Epithelial cell of proximal tubule (primary cell): Measurements from ENCODE around the gene RNU1-4. TPM values are rescaled to one million over a fixed set of nuclear protein-coding genes. Genes with fewer than 3 reads are reported as not detected.
"Not testable (repeated sequence)": the region's sequence is repeated elsewhere in the genome, so short reads cannot be mapped to it uniquely, and the experiment has no call there.

Source experiments
- DNase-seq: peaks from one replicate; pipeline ENCODE4 v3.0.0-alpha.2; 2011; ENCODE audit warnings: low read depth
- H3K4me3 ChIP-seq: 2 replicates; pipeline ENCODE4 v1.5.1; 2011; ENCODE audit warnings: low read depth, mild to moderate bottlenecking, low read length
- CTCF ChIP-seq: conservative IDR thresholded peaks from 2 replicates; pipeline ENCODE4 v1.5.1; 2012; ENCODE audit warnings: low read depth, mild to moderate bottlenecking, low read length
- total RNA-seq: library from RNA; depleted of rRNA; stranded (reverse); fragments of >200 nt; gene quantifications from 2 replicates; pipeline ENCODE4 v1.2.3, GENCODE V29; 2015

RNU1-4 gene
- total RNA-seq, 1 donor from 2014 or later: under 0.01 TPM

DNA sequence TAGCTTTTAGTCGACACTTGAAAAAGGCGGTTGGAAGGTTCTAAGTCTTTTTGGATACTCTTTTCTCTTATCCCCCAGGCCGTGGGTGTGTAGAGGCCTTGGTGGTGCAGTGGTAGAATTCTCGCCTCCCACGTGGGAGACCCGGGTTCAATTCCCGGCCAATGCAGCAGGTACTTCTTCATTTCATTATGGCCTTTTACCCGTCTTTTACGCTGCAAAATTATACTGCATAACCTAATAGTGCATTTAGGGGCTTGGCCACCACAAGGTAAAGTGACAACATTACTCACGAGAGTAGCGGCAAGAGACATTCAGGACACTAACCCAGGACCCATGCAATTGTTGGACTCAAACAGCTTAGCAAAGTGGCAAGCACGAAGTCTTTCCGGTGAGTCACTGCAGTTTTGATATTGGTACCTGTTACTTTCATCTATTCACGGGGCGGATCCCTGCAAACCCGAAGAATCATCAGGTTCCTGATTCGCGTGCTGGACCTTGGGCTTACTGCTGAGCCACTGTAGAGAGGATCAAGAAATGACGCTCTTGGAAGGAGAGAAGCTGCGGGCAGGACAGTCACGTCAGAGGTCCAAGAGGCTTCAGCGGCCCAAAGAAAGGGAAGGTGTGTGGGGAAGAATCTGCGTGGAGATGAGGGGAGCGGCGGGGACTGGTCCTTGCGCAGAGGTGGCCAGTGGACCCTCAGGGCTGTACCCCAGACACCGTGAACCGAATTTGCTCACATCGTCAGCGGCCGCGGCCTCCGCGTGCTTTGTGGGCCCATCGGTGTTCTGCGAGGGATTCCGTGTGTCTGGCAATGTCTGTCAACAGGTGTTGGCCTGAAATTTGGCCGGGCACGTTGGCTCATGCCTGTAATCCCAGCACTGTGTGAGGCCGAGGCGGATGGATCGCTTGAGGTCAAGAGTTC lies 12.9 kb upstream of the RNU1-4 start:
- TF ChIP-seq CTCF: no peak
- H3K4me3 ChIP-seq: no peak overlapping the region
- DNase-seq: no peak

DNA sequence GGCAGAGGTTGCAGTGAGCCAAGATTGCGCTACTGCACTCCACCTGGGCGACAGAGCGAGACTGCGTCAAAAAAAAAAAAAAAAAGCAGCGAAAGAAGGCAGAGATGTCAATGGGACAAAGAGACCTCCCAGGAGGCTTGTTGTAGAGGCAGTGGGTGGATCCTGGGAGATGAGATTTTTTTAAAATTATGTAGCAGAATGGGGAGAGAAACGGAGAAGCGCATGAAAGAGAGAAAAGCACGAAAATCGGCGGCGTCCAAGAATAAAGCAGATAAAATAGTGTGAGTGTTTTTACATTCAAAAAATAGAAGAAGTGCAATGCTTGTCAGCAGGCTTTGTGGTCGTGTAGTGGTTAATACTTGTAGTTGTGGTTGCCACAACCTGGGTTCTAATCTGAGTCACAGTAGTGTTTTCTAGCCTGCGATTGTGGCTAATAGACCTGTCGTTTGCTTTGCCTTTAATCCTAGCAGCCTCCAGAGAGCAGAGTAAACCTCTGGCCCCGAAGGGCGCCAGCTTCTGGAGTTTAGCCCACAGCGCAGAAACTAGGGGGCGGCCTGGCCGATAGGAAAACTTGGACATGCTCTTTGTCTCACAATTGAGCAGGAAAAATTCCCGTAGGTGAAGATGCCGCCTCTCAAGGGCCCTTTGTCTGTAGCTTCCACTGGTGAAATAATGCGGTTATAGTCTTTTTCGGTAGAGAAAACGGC lies 11.9 kb upstream of the RNU1-4 start:
- not testable (repeated sequence) for DNase-seq, H3K4me3 ChIP-seq

- DNase-seq, H3K4me3 ChIP-seq: not testable (repeated sequence)
Measured at GRCh38 chr1:16732254-16732896, 7.9 kb upstream of the RNU1-4 start.

- DNase-seq, H3K4me3 ChIP-seq: not testable (repeated sequence)
Measured at GRCh38 chr1:16741230-16741629, 914 bp downstream of the RNU1-4 start.

GRCh38 chr1:16747660-16748059 lies 7.3 kb downstream of the RNU1-4 start:
- not testable (repeated sequence) for DNase-seq, H3K4me3 ChIP-seq

DNA sequence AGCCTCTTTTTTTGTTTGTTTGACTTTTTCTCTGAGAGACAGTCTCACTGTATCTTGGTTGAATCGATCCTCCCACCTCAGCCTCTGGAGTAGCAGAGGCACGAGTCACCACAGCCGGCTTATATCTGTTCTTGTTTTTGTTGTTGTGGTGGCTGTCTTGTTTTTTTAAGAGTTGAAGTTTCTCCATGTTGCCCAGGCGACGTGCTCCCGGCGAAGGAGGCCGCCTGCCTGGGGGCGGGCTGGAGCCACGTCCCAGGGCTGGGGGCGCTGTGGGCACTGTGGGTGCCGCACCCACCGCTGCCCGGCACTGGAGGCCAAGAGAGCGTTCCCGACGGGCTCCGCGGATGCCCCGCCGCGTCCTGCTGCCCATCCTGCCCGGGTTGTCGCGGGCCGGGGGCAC lies 8.4 kb downstream of the RNU1-4 start:
- not testable (repeated sequence) for H3K4me3 ChIP-seq

GRCh38 chr1:16749910-16750888 lies 9.9 kb downstream of the RNU1-4 start:
- not testable (repeated sequence) for H3K4me3 ChIP-seq, DNase-seq

More for the DNA sequence above, 8.4 kb downstream of the RNU1-4 start:
- DNase-seq: not testable (repeated sequence)

DNA sequence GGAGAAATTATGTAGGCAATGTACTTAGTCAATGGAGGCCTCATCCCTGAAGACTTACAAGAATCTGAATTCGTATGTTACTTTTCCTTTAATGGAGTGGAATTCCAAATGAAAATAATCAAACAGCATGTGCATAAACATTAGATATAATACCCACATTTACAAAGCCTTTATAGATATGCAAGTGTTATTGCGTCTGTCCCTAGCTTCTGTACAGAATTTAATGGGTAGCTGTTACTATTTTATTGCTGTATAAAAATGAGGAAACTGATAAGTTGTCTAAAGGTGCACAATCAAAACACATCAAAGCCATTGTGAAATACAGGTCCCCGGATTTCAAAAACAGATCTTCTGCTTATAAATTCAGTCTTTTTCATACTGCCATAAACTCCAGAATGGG lies 12.5 kb downstream of the RNU1-4 start:
- not testable (repeated sequence) for H3K4me3 ChIP-seq, DNase-seq

- TF ChIP-seq CTCF: peak; percentile 4
Measured at GRCh38 chr1:16755385-16755784, 15.1 kb downstream of the RNU1-4 start.

GRCh38 chr1:16755932-16756331 lies 15.6 kb downstream of the RNU1-4 start:
- DNase-seq: not testable (repeated sequence)

More at GRCh38 chr1:16755385-16755784, 15.1 kb downstream of the RNU1-4 start:
- DNase-seq, H3K4me3 ChIP-seq: not testable (repeated sequence)

DNA sequence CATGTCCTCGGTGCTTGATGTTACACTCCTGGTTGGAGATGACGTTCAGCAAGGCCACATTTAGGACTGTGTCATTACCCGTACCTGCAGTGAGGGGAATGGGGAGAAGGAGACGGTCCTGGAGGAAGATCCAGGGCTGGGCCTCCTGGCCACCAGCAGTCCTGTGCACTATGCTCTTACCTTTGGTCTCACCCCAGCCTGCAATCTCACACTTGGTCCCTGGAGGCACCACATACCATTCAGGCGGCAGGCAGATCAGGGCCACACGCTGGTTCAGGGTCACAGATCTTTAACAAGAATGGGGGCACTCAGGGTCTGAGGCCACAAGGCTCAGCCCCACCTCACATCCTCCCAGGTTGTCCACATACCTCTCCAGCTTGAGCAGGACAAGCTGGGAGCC lies 17.3 kb downstream of the RNU1-4 start:
- H3K4me3 ChIP-seq, DNase-seq: not testable (repeated sequence)

More at GRCh38 chr1:16755932-16756331, 15.6 kb downstream of the RNU1-4 start:
- H3K4me3 ChIP-seq: not testable (repeated sequence)

DNA sequence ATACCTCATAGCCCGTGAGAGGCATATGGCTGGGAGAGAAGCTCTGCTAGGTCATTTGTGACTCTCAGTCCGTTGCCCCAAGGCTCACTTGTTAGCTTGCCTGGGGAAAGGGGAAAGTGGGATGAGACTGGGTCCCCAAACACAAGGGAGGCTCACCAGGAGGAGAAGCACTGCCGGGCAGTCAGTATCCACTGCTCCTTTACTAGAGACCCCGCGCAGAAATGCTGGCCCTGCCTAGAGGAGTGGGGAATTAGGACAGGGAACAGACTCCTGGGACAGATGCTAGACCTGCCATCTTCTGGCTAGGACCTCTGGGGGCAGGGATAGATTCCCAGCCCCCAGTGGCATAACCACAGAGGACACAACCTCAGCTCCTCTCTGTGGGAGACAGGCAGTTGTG lies 17.7 kb downstream of the RNU1-4 start:
- not testable (repeated sequence) for DNase-seq

DNA sequence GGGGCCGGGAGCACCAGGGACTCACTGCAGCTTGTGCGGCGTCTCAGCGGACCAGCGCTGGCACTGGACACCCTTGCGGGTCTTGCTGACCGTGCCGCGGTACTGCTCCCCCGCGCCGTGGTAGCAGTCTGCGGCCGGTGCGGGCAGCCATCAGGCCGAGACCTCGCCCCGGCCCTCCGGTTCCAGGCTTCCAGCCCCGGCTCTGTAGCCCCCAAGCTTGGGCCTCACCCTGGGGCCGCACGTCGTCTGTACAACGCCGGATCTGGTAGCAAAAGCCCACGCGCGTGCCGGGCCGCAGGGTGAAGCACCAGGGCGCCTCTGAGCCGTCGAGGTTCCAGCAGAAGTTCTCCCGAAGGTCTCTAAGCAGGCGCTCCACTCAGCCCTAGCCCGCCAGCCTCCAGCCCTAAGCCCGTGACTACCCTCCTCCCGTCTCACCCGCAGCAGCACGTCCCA lies 18.8 kb downstream of the RNU1-4 start:
- H3K4me3 ChIP-seq, DNase-seq: not testable (repeated sequence)

More for the DNA sequence above, 17.7 kb downstream of the RNU1-4 start:
- H3K4me3 ChIP-seq: not testable (repeated sequence)

- H3K4me3 ChIP-seq, DNase-seq: not testable (repeated sequence)
Measured at GRCh38 chr1:16759650-16760455, 19.5 kb downstream of the RNU1-4 start.
